ENCODE measurements around the gene AIP. TPM values are rescaled to one million over a fixed set of nuclear protein-coding genes. Genes with fewer than 3 reads are reported as not detected.

AIP gene
- total RNA-seq, 1 experiment from 2014 or later = 87.8 TPM

- no peaks in the 10 kb centered on the region for H3K9me3 ChIP-seq (ENCODE audit: control insufficient read depth, insufficient read depth, low read depth, low read length)
- CTCF ChIA-PET = interaction anchor here (0.6 to 0.7 kb wide), 3 partner anchors 103 to 170 kb away, joined by 3 to 8 read pairs (median 3); partner anchors contain the start of gene PPP1CA
- H3K27ac ChIP-seq (ENCODE audit: low read length) = peak within 1 kb of the TSS; percentile 88
- TF ChIP-seq POLR2AphosphoS5 (IDR thresholded peaks at IDR 0.05; ENCODE audit: low read depth, low read length) (no peak; the same call in 1 of the 2 replicates), REST (IDR thresholded peaks at IDR 0.05; ENCODE audit: insufficient read depth in 1 of 2, low read depth in 2 of 2, low read length in 1 of 2) (no peak), SIN3A (IDR thresholded peaks at IDR 0.05; ENCODE audit: borderline replicate concordance, insufficient read depth, low read depth, low read length) (no peak)
- TF ChIP-seq, protein P1, sequence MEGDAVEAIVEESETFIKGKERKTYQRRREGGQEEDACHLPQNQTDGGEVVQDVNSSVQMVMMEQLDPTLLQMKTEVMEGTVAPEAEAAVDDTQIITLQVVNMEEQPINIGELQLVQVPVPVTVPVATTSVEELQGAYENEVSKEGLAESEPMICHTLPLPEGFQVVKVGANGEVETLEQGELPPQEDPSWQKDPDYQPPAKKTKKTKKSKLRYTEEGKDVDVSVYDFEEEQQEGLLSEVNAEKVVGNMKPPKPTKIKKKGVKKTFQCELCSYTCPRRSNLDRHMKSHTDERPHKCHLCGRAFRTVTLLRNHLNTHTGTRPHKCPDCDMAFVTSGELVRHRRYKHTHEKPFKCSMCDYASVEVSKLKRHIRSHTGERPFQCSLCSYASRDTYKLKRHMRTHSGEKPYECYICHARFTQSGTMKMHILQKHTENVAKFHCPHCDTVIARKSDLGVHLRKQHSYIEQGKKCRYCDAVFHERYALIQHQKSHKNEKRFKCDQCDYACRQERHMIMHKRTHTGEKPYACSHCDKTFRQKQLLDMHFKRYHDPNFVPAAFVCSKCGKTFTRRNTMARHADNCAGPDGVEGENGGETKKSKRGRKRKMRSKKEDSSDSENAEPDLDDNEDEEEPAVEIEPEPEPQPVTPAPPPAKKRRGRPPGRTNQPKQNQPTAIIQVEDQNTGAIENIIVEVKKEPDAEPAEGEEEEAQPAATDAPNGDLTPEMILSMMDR (IDR thresholded peaks at IDR 0.05) = no peak
- ATAC-seq = peak; percentile 36
- peaks cover 25% of the 10 kb centered on the region for H3K4me1 ChIP-seq (ENCODE audit: control insufficient read depth, insufficient read depth, low read length)
- H3K4me3 ChIP-seq (ENCODE audit: low read depth in 2 of 2, low read length in 2 of 2) = peak within 1 kb of the TSS; percentile 82 to 90
- DNase-seq (ENCODE audit: low read depth, low spot score) = no peak
- no TSS peak for BruUV-seq (replicated peaks)
- intact Hi-C loops (cut with micrococcal nuclease; ENCODE audit: unreplicated experiment) (loop anchor here (5.0 kb wide), 1 partner anchor 93 kb away; no protein-coding TSS in a partner anchor), in situ Hi-C loops (cut with HindIII; ENCODE audit: low pct_unique_long_range_greater_than_20kb, low sequenced_read_pairs) (no loop called here)
- POLR2A ChIA-PET = no interaction called here
- H3K36me3 ChIP-seq (ENCODE audit: control insufficient read depth, insufficient read depth, low read length) = no peaks in the 10 kb centered on the region; the same call in 1 of the 2 replicates
- H3K27me3 ChIP-seq (ENCODE audit: control insufficient read depth, insufficient read depth, low read length) = no peaks in the 10 kb centered on the region
These were observed 22.2 kb downstream of the AIP start, which contains the start of gene PITPNM1 for GRCh38 chr11:67504950-67505581. Gene PITPNM1, minus strand, starts transcription at chr11:67505363. Its CDS starts 1,183 bp downstream, at chr11:67504180.

- no peaks in the 10 kb centered on the region; the same call in 1 of the 2 replicates for H3K36me3 ChIP-seq (ENCODE audit: control insufficient read depth, insufficient read depth, low read length)
- no peaks in the 10 kb centered on the region for H3K9me3 ChIP-seq (ENCODE audit: control insufficient read depth, insufficient read depth, low read depth, low read length)
- peak; percentile 91 for DNase-seq (ENCODE audit: low read depth, low spot score)
- in situ Hi-C loops (cut with HindIII; ENCODE audit: low pct_unique_long_range_greater_than_20kb, low sequenced_read_pairs) = no loop called here
- ATAC-seq = peak; percentile 69
- H3K27me3 ChIP-seq (ENCODE audit: control insufficient read depth, insufficient read depth, low read length) = no peaks in the 10 kb centered on the region
- TF ChIP-seq, protein P1 (IDR thresholded peaks at IDR 0.05) = peak; percentile 100
- peak; percentile 45; the same call in 1 of the 2 replicates for TF ChIP-seq POLR2AphosphoS5 (IDR thresholded peaks at IDR 0.05; ENCODE audit: low read depth, low read length)
- peak in 1 of 2 experiments; percentile 33; a peak in 1 of 4 replicates for TF ChIP-seq REST (IDR thresholded peaks at IDR 0.05; ENCODE audit: insufficient read depth in 1 of 2, low read depth in 2 of 2, low read length in 1 of 2)
- peak; percentile 74; the same call in 1 of the 2 replicates for TF ChIP-seq SIN3A (IDR thresholded peaks at IDR 0.05; ENCODE audit: borderline replicate concordance, insufficient read depth, low read depth, low read length)
- no peak for TF ChIP-seq TCF7L2 (IDR thresholded peaks at IDR 0.05; ENCODE audit: low read depth, low read length)
- no TSS peak for BruUV-seq (replicated peaks)
- H3K4me1 ChIP-seq (ENCODE audit: control insufficient read depth, insufficient read depth, low read length) = peaks cover 25% of the 10 kb centered on the region
- intact Hi-C loops (cut with micrococcal nuclease; ENCODE audit: unreplicated experiment) = loop anchor here (5.0 kb wide), 1 partner anchor 94 kb away; no protein-coding TSS in a partner anchor
- peak overlapping the region; percentile 88 for H3K27ac ChIP-seq (ENCODE audit: low read length)
- peak overlapping the region; percentile 82 to 90 for H3K4me3 ChIP-seq (ENCODE audit: low read depth in 2 of 2, low read length in 2 of 2)
- ChIA-PET POLR2A (no interaction called here), CTCF (interaction anchor here (0.6 to 0.7 kb wide), 5 partner anchors 68 to 170 kb away, joined by 3 to 8 read pairs (median 3); partner anchors contain the start of genes PPP1CA and PTPRCAP)
These were observed 23.0 kb downstream of the AIP start for GRCh38 chr11:67505605-67506396.

All from Panc1 (cell line).